UCSD-AML1 (cell line): ENCODE results near the gene IL1RAPL2.

ENCODE experiments used
- DNase-seq: peaks from one replicate; lab custom pipeline; 2025; ENCODE audit not compliant: unreplicated experiment; lab: John Stamatoyannopoulos, UW

Gene IL1RAPL2

DNA sequence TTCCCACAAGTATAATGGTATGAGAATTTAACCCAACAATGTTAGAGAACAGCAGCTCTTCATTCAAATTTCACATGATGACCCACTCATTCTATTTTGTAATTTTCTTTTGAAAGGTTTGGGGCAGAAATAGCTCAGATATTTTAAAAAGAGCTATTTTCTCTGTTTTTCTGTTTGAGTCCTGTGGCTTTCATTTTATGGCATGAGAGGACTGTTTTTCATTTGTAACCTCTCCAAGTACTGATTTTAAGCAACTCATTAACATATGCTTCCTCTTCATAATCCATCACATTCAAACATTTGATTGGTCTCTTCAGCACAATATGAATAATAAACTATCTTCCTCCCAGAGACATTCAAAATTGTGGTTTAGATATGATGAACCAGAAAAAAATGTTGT is 783.5 kb downstream of the IL1RAPL2 start:
- no peak for DNase-seq

DNA sequence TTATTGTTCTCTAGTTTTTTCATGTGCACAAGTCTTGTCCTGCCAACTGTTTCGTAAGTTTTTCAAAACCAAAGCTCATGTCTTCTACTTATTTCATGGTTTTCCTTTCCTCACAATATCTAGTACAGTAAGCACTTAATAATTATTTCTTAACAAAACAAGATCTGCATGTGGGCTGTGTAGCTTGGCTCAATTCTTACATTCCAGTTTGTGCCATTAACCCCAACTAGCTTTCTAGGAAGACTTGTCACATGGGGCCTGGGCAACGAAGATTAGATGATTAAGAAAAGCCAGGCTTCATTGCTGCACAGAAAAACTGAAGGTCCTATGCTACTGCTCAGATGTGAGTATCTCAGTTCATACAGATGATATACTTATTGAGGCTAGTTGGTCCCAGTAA is 809.8 kb downstream of the IL1RAPL2 start:
- no peak for DNase-seq

DNA sequence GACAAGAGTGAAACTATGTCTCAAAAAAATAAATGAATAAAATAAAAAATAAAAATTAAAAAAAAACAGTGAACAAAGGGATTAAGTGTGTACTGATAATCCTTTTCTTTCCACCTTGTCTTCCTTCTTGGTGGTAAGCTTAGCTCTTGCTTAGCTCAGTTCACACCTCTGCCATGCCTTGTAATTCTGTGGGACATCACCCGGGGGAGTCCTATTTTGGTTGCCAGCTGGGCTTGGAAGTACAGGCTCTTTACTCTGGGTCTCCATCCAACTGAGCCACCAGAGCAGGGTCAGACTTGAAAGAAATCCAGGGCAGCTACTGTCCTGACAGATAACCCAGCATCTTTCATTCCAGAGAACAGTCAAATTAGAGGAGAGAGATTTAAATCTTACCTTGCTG is 858.7 kb downstream of the IL1RAPL2 start:
- no peak for DNase-seq

DNA sequence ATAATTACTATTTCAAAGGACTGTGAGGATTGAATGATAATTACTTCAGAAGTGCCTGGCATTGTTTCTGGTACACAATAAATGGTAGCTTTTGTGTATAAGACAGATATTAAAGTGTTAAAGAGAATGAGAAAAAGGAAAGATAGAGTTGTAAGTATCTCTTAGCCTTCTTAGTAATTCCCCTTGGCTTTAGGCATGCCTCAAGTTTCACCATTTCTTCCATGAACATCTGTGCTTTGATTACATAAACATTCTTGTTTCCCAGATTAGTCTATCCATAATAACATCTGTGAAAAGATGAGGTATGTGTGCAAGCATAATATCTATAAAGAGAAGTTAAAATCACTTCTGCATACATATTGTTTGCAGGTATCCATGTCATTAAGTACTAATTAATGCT is 885.4 kb downstream of the IL1RAPL2 start:
- DNase-seq: no peak

DNA sequence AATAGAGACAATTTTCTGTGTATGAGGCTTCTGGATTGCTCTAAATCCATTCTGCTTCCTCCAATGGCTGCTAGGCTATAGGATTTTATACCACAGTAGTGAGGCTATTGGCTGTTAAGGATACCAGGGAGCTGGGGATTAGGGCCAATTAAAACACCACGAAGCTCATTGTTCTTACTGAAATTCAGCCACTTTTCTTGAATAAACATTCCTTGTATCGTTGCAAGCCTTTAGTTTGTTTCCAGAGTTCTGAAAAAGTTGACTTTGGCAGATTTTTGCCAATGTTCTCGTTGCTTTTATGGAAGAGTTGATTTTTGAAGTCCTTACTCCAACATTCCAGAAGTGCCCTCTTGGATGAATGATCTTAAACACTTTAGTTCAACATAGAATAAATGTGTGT is 892.8 kb downstream of the IL1RAPL2 start:
- no peak for DNase-seq

DNA sequence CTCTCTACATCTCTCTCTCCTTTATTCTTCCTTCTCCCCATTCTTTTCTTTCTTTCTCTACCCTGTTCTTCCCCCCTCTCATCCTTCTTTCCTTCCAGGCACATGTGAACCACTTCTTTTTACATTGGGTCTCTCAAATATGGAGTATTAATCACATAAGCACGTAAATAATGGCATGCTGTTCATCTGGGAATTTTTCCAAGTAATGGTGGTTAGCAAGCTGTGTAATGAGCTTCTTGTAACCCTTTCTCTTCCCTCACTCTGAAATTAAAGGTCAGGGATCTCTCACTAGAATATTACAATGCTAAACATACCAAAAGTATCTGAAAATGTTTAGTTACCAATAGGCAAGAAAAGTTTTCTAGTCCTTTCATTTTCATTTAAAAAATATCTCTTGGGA is 894.4 kb downstream of the IL1RAPL2 start:
- no peak for DNase-seq

DNA sequence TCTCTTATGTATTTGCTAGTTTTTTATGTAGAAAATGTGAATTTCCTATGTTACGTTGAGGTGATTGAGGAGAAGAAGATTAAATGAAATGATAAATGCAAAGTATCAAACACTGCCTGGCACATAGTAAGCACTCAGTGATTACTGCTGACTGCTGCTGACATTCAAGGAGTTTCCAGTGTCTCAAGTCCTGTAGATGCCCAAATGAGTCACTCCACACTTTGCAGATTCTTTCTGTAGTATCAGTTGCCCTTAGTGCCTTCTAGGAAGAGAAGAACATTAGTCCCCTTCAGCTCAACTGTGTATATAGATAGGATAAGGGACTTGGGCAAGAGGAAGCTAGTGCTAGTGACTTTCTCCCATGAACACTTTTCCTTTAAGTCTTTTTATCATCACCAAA is 895.0 kb downstream of the IL1RAPL2 start:
- no peak for DNase-seq

DNA sequence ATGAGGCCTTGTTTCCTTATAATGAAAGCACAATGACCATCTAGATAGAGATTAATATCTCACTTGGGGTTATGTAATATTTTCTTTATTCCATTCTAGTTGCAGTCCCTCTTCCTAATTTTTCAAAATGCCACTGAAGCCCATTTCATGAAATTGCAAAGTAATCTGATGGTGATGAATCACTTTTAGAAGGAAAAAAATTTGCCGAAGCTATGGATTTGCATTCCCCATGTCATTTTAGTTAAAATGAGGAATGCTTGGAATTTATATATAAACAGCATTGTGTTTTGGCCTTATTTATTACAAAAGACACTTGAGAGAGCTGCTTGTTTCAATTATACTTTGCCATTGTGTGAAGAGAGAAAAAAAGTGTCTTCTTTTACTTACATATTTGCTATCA is 896.2 kb downstream of the IL1RAPL2 start:
- DNase-seq: no peak

DNA sequence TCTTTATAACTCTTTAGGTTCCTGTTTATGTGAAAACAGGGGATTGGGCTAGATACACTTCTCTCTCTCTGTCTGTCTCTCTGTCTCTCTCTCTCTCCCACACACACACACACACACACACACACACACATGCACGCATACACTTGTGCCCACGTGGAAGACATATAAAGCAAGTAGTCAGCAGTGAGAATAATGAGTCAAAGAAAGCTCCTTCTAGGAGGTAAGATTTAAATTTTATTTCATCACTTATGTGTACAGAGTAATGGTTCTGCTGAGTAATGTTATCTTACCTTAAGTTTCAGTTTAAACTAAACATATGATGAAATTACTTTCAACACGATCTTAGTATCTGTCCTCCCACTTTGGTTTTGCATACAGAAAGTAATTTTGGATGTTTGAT is 897.5 kb downstream of the IL1RAPL2 start:
- DNase-seq: no peak

DNA sequence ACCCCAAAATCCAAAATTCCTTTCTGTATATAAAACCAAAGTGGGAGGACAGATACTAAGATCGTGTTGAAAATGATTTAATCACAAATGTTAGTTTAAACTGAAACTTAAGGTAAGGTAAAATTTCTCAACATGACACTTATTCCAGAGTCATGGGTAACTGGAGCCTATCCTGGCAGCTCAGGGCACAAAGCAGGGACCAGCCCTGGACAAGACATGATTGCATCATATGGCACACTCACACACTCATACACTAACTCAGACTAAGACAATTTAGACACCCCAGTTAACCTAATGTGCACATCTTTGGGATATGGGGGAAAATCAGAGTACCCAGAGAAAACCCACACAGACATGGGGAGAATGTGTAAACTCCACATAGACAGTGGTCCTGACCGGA is 898.6 kb downstream of the IL1RAPL2 start:
- DNase-seq: no peak

DNA sequence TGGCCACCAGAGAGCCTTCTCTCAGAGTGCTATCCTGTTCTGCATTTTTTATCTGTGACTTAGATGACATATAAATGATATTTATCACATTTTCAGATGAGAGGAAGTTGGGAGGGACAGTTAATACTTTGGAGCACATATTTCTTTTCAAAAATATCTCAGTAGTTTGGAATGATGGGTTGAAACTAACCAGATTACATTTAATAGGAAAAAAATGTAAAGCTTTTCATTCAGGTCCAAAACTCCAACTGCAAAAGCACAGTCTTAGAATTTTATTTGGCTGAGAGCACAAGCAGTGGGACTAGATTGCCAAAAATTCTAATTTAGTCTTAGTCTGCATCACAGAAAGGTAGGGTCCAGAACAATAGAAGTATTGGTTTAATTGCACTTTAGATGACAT is 902.7 kb downstream of the IL1RAPL2 start:
- no peak for DNase-seq

DNA sequence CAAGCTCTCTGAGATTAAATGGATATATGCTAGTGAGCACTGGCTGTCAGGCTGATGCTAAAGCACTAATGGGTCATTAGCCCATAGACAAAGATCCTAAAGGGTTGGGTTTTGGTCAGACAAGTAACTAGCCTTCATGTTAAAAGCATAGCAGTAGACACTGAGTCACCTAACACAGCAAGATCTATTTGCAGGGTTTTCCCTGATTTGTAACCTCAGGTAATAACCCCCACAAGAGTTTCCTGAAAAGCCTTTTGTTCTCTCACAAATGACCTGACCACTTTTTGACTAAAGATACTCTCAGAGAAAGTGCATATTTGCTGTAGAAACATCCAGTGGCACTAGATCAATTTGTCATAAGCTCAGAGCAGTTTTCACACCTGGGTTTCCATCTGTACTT is 905.6 kb downstream of the IL1RAPL2 start:
- no peak for DNase-seq

DNA sequence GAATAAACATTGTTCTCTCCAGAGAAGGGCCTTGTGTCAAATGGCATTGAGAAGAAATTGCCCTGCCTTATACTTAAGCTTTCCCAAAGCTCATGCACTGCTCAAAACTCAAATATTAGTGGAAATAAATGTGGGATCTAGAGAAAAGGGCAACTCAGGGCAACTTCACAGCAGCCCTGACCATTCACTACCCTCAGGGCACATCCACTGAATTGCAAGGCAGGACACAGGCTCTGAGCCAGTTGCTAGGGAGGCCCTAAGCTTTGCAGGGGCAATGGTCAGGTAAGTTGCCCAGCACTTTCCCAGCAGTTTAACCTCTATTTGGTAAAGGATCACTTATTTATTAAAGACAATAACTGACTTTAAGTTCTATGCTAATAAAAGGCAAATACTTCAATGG is 909.8 kb downstream of the IL1RAPL2 start:
- DNase-seq: no peak

DNA sequence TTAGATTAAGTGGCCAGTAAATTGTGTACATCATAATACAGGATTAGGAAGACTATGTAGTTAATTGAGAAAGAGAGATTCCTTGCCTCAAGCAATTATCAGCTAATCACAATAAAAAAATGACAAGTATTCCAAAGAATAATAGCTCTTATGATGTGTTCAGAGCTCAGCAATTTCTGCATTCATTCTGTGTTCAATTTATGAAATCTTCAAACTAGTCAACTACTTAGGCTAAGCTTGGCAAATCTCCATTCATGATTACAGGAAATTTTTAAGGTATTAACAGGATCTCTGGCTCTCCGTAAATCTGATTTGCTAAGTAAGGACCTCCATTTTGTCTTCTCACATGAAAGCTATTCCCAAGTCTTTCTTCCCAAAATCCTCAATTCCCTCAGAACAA is 911.4 kb downstream of the IL1RAPL2 start:
- no peak for DNase-seq

DNA sequence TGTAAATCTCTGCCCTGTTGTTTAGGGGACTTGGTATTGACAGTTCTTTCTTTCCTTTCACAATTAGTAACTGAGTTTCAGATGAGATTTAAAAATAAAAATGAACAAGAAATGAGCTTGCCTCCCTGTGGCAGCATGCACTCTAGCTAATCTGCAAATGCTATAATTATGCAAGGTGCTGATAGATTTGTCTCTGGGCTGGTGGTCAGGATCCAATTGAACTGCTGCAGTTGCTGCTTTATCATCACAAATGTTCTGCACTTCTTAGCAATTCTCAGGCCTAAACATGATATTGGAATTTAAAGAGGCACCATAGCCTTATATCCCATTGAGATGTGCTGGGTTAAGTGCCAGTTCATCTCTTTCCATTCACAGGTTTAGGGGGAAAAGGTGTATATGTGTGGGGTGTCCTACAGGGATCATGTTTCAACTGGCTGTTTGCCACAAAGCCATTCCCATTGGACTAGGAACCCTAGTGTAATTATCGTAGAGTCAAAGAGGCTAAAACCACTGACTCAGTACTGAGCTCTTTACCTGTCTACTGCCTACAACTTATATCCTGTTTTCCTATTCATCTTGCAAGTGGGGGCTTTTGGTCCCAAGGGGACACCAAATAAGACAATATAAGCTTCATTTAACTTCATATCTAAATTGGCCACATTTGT is 914.8 kb downstream of the IL1RAPL2 start:
- DNase-seq: no peak

DNA sequence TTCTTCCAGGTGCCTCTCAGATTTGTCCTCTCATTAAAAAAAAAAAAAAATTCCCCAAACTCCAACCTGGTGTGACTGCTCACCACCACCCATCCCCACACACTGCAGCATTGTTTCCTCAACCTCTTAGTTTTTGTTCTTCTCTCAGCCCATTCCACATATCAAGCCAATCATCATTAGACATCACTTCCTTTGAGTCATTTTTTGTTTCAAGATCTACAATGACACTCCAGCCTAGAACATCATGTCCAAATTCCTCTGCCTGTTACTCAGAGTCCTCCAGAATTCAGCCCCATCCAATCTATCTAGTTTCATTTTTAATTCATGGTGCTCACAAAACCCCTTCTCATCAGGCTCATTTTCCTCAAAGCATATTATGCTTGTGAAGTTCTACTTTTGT is 917.0 kb downstream of the IL1RAPL2 start:
- no peak for DNase-seq

DNA sequence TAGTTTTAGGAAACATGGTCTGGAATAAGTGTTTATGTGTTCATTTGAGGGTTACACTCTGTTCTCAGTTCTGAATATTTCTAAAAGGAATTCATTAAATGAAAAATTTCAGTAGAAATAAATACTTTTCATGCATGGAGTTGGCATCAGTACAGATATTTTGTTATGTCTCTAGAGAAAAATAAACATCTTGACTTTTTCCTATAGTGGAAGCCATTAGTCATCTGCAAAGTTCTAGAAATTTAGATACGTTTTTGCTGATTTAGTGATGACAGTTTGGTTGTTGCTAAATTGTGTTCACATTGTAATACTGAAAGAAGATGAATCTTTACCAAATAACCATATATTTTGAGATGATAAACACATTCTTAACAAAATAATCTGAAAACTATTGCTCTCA is 922.7 kb downstream of the IL1RAPL2 start:
- no peak for DNase-seq

DNA sequence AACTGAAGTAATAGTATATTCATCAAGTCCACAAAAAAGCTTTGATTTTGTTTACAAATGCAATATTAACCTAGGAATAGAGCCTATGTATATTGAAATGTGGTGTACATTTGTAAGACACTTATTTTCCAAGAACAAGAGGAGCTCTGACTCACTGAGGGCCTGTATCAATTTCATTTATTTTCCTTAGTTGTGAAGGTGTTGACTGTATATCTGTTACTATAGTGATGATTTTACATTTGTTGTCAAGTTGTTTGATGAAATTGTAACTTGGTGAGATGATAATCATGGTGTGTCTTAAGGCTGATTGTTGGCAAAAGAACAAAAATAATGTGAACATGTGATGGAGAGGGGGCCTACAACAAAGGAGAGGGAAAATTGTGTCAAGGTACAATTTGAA is 929.4 kb downstream of the IL1RAPL2 start:
- DNase-seq: no peak

DNA sequence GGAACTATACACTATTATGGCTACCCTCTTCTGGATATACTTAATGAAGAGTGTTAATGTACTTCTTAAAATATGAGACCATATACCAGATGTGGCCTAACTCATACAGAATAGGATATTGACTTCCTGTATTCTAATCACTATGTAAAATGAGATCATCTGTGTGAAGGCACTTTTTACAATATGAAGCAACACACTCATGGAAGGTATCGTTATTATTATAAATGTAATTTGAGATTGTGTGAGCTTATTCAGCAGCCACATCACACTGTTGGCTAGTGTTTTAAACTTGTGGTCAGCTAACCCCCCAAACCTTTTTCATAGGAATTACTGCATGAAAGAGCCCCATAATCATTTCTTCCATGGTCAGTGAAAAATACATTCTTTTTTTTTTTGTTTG is 936.3 kb downstream of the IL1RAPL2 start:
- no peak for DNase-seq

DNA sequence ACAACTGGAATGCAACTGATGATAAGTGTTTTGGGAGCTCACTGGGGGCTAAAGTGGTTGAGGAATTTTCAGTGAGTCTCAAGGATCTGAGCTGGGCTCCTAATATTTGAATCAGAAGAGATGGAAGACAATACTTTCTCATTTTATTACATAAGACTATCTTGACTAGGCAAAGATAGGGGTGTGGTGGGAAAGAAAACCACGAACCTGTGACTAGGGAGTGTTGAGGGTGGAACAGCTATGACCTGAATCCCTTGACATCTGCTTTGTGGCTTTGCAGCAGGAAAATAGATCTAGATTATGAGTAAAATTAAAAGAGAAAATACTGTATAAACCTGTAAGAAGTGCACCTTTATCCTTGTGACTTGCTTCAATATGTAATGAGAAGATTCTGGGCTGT is 949.6 kb downstream of the IL1RAPL2 start:
- DNase-seq: no peak

DNA sequence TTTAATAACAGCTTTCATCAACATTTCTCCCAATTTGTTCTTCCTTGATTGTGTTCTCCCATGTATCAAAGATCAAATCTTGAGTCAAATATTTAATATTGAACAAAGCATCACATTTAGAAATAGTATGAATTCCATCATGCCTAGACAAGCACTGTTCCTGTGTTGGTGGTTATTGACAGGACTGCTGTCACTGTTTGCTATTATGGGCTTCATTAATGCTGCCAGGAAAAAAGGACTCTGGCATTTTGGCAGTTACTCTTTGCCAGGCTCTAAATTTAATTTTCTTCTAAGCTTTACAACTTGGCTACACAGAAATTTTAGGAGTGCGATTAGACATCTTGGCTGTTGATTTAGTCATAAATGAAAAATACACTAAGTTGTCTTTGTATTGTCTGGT is 960.4 kb downstream of the IL1RAPL2 start:
- no peak for DNase-seq

DNA sequence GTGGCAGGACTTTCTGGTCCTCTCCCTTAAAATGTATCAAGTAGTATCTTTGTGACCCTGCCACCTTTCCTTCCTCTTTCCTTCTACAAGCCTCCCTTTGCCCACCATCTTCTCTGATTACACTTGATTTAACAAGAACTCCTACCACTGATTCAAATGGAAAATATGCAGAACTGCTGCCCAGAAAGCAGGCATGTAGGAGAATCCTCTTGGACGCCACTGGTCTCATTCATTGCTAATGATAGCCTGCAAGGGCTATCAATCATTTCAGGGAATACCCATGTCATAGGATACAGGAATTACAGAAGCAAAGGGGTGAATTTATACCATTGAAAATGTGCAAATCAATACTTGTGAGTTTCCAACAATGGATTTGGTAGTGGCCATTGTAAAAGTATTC is 961.8 kb downstream of the IL1RAPL2 start:
- DNase-seq: no peak

DNA sequence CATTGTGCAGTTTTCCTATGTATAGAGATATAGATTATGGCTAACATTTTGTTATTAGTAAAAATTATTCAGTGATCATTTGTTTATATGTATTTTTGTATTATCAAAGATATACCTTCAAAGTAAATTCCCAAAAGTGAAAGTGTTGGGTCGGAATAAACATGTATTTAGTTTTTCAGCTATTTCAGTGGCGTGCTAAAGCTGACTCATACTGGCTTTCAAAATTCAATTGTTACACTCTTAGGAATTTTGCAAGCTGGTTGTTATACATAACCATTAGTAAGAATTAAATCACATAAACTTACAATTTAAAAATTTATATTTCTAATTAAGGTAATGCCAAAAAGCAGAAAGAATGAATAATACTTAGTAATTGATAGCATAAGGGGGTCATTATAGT is 968.0 kb downstream of the IL1RAPL2 start:
- no peak for DNase-seq

DNA sequence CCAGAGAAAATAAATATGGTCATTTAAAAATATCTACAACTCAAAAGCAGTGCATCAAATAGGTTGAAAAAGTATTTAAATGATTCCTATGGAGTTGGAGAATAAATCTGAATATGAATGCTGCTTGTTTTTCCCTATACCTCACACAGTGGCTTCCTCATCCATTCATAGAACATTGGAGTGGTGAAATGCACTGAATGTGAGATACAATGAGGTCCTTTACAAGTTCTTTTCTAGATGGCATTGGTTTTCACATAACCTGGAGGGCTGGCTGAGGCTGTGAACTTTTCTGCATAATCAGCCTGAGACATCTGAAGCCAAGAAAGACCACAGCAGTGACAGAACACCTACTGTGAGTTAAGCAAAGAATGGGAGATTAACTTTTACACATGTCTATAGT is 977.3 kb downstream of the IL1RAPL2 start:
- DNase-seq: no peak
